Adipose tissue (tissue), 3 donors: Measurements from ENCODE around the gene RPS28. TPM values are rescaled to one million over a fixed set of nuclear protein-coding genes. Genes with fewer than 3 reads are reported as not detected.
"Not testable (repeated sequence)": the region's sequence is repeated elsewhere in the genome, so short reads cannot be mapped to it uniquely, and the experiment has no call there.

Source experiments
- H3K27ac ChIP-seq: one replicate; pipeline ENCODE4 v1.5.1; 2013; ENCODE audit warnings: low read depth, low read length
- WGBS, 3 donors: extraction: QIAGEN DNeasy Blood & Tissue Kit; methylation state at CpG; one replicate each; pipeline ENCODE4 v1.1.7; 2013; 5-methylcytosine and 5-hydroxymethylcytosine counted together
- polyA plus RNA-seq, 3 donors: library from polyadenylated mRNA; stranded (reverse); fragments of 200-250 nt; gene quantifications; one replicate each; pipeline ENCODE4 v1.2.3, GENCODE V29; 2013
- donor health status: healthy with polysubstance abuse.
- donor health status: Bipolar disorder and iron deficiency.
- donor health status: healthy.

RPS28 gene
- polyA plus RNA-seq, 3 donors = 541 to 965 (median 935) TPM

- WGBS, 3 donors = 78 to 85% (median 80%) methylated on average over 9 of the region's 9 CpGs
- H3K27ac ChIP-seq = not testable (repeated sequence)
These were observed 2.5 kb upstream of the RPS28 start for GRCh38 chr19:8318835-8319234.

DNA sequence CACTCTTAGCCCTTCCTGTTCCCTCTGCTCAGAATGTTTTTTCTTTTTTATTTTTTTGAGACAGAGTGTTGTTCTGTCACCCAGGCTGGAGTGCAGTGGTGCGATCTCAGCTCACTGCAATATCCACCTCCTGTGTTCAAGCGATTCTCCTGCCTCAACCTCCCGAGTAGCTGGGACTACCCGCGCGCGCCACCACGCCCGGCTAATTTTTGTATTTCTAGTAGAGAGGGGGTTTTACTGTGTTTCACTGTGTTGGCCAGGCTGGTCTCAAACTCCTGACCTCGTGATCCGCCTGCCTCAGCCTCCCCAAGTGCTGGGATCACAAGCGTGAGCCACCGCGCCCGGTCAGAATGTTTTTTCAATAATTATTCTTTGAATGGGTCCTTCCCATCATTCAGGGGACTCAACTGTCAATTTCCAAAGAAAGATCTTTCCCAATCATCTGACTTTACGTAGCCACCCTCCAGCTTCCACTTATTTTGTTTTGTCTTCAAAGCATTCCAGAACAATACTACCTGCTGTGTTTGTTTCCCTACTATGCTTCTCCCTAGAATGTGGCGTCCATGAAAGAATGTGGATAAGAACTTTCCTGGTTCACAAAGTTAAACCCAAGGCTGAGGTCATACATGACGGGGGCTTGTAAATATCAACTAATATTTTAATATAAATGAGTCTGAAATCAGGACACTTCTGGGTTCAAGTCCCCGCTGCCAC, 1.3 kb upstream of the RPS28 start:
- WGBS, 3 donors = 77 to 86% (median 85%) methylated on average over 19 of the region's 19 CpGs
- H3K27ac ChIP-seq = no peak overlapping the region

- H3K27ac ChIP-seq = no peak overlapping the region
- 0 to 4% (median 2%) methylated on average over 15 to 16 of the region's 16 CpGs for WGBS, 3 donors
These were observed 681 bp upstream of the RPS28 start for GRCh38 chr19:8320564-8321066.

DNA sequence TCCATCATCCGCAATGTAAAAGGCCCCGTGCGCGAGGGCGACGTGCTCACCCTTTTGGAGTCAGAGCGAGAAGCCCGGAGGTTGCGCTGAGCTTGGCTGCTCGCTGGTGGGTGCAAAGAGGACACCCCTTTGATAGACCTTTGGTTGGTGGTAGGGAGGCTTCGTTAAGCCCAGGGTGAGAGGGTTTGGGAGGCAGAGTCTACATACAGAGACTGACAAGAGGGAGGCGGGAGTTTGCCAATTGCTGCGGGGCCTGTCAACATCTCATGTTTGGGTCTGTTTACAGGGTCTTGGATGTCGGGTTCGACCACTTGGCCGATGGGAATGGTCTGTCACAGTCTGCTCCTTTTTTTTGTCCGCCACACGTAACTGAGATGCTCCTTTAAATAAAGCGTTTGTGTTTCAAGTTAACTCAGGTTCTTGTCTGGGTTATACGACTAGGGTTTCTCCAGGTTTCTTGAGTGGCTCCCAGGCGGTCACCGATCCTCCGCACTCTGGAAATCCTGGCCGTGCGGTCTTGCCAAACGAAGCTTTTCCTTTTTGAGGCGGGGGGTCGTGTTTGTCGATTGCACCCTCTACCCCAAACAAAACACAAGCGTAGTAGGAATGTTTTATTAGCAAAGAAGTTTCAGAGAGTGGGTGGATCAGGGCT, 816 bp downstream of the RPS28 start:
- H3K27ac ChIP-seq = no peak overlapping the region
- WGBS, 3 donors = 10 to 21% (median 17%) methylated on average over 30 of the region's 30 CpGs

DNA sequence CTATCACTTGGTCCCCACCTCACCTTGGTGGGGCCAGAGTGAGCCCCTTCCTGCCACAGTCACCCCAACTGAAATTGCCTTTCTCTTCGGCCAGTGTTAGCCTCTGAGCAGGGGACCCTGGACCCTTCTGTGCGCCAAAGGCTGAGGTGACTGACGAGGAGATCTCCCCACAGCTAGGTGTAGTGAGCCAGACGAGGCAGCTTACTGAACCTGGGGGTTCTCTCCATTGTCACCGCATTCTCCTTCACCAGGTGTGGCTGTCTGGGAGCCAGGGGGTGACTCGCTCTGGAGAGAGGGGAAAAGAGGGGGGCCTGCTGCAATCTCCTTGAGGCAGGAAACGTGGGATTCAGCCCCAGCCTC, 1.3 kb downstream of the RPS28 start:
- no peak overlapping the region for H3K27ac ChIP-seq
- WGBS, 3 donors = 55 to 69% (median 68%) methylated on average over 7 of the region's 7 CpGs

GRCh38 chr19:8323781-8324185, 2.5 kb downstream of the RPS28 start:
- H3K27ac ChIP-seq = no peak overlapping the region
- 75 to 89% (median 83%) methylated on average over 1 of the region's 1 CpG for WGBS, 3 donors

- WGBS, 3 donors = 65 to 72% (median 68%) methylated on average over 16 to 17 of the region's 17 CpGs
These were observed 3.1 kb downstream of the RPS28 start for GRCh38 chr19:8324186-8325050.

DNA sequence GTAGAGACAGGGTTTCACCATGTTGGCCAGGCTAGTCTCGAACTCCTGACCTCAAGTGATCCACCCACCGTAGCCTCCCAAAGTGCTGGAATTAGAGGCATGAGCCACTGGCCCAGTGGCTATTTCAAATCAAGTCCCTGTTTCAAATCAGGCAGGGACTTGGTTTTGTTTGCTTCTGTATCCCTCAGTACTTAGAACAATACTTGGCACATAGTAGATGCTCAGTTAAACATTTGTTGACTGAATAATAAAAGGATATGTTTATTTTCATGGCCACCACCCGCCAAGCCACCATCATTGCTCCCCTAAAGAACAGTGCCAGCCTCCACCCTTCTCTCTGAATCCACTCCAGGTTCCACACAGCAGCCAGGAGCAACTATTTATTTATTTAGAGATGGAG, 4.2 kb downstream of the RPS28 start:
- WGBS, 3 donors = 90 to 99% (median 91%) methylated on average over 3 of the region's 3 CpGs
- no peak overlapping the region for H3K27ac ChIP-seq

More at GRCh38 chr19:8324186-8325050, 3.1 kb downstream of the RPS28 start:
- no peak overlapping the region for H3K27ac ChIP-seq

GRCh38 chr19:8329996-8330395, 8.7 kb downstream of the RPS28 start:
- no peak overlapping the region for H3K27ac ChIP-seq
- WGBS, 3 donors = 58 to 89% (median 78%) methylated on average over 3 of the region's 3 CpGs

- no peak overlapping the region for H3K27ac ChIP-seq
- 78 to 90% (median 89%) methylated on average over 8 of the region's 8 CpGs for WGBS, 3 donors
These were observed 10.1 kb downstream of the RPS28 start for GRCh38 chr19:8331263-8331845.

DNA sequence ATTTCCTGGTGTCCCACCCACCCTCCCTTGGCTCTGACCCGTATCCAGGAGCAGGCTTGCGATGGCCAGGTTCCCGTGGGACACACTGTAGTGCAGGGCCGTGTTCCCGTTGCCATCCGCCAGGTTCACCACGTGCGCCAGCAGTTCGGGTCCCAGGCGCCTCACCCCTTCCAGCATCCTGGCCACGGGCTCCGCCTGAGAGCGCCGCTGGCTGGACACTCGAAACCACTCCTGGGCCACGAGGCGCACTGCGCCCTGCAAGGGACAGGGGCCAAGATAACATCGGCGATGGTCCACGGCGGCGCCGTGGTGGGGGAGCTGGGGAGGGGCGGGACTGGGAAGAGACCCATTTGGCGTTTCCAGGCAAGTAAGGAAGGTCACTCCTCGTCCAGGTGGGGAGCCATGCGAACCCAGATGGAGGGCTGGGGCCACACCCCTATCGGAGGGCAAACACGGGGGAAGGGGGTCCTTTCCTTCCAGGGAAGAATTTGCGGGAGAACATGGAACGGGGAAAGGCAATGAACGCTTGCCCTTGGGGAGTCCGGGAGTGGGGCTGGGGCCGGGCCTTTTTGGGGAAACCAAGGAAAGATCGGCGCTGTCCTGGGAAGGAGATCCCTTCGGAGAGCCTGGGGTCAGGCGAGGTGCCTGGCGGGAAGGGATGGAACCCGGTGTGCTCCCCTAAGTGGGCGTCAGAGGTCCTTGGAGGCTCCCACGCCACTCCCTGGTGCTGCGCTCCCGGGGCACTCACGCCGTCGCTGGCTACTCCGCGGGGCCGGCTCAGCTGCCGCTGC, 11.9 kb downstream of the RPS28 start:
- no peak overlapping the region for H3K27ac ChIP-seq
- WGBS, 3 donors = 14 to 35% (median 29%) methylated on average over 52 of the region's 52 CpGs

GRCh38 chr19:8333767-8334457, 12.6 kb downstream of the RPS28 start:
- no peak overlapping the region for H3K27ac ChIP-seq
- 18 to 44% (median 42%) methylated on average over 43 to 48 of the region's 48 CpGs for WGBS, 3 donors

GRCh38 chr19:8334458-8335342, 13.4 kb downstream of the RPS28 start:
- no peak overlapping the region for H3K27ac ChIP-seq

DNA sequence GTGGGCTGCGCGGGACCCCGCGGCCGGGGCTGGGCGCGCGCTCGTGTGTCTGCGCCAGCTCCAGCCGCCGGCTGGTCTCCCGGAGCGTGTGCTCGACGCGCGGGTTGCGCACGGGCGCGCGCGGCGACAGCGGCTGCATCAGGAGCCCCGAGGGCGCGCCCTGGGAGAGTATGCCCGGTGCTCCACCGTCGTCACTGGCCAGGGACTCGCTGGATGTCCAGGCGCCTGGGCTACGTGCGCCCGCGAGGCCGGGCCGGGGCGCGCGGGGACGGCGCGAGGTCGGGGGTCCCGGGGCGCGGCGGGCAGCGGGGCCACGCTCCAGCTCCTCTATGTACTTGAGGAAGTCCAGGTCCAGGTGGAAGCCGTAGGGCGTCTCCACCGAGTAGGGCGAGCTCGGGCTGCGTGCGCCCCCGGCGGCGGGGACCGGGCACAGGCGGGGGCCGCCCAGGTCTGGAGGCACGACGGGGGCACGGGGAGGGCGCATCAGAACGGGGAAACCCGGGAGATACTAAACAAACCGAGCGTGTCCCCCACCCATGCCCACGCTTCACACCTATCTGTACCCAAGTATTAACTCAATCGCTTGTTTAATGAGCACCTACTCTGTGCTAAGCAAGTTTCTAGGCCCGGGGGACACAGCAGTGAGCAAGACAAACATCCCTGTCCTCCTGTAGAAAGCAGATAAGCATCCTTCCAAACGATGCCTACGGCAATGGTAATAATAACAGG, 14.2 kb downstream of the RPS28 start:
- 11 to 18% (median 18%) methylated on average over 52 to 79 of the region's 79 CpGs for WGBS, 3 donors
- H3K27ac ChIP-seq = no peak overlapping the region

More at GRCh38 chr19:8334458-8335342, 13.4 kb downstream of the RPS28 start:
- 6 to 26% (median 25%) methylated on average over 64 to 117 of the region's 117 CpGs for WGBS, 3 donors

- no peak overlapping the region for H3K27ac ChIP-seq
- WGBS, 3 donors = 24 to 32% (median 29%) methylated on average over 23 to 27 of the region's 27 CpGs
These were observed 14.8 kb downstream of the RPS28 start for GRCh38 chr19:8336072-8336569.

- WGBS, 3 donors = 46 to 50% (median 47%) methylated on average over 7 to 8 of the region's 8 CpGs
- no peak overlapping the region for H3K27ac ChIP-seq
These were observed 15.4 kb downstream of the RPS28 start for GRCh38 chr19:8336660-8337059.
